ENCODE results near the gene CNOT3. TPM values are rescaled to one million over a fixed set of nuclear protein-coding genes. Genes with fewer than 3 reads are reported as not detected.

Gene CNOT3
- total RNA-seq, 1 donor from 2014 or later, result 17.7 TPM

GRCh38 chr19:54199401-54199800 is 61.8 kb downstream of the CNOT3 start:
- Histone ChIP-seq H3K9me3 (no peaks in the 10 kb centered on the region), H3K27me3 (no peaks in the 10 kb centered on the region), H3K27ac (no peak overlapping the region), H3K36me3 (peaks cover 0 to 35% of the 10 kb centered on the region in 2 donors), H3K4me3 (no peak overlapping the region), H3K4me1 (peaks cover 39% of the 10 kb centered on the region)
- intact Hi-C loops (cut with DNase I), result no loop called here
- no peak for DNase-seq (ENCODE audit: extremely low spot score in 2 of 2)
- TF ChIP-seq POLR2AphosphoS5 (IDR thresholded peaks at IDR 0.05; ENCODE audit: insufficient read depth in 1 of 2, low read depth in 1 of 2) (no peak), CTCF (IDR thresholded peaks at IDR 0.05) (no peak), POLR2A (IDR thresholded peaks at IDR 0.05) (no peak)

- H3K27me3 ChIP-seq, result no peaks in the 10 kb centered on the region
- peaks cover 54% of the 10 kb centered on the region for H3K4me1 ChIP-seq
- H3K27ac ChIP-seq, result peak overlapping the region; percentile 91
- H3K36me3 ChIP-seq, result peaks cover 0 to 47% of the 10 kb centered on the region in 2 donors
- H3K4me3 ChIP-seq, result peak overlapping the region; percentile 60 to 87
- TF ChIP-seq POLR2AphosphoS5 (IDR thresholded peaks at IDR 0.05; ENCODE audit: insufficient read depth in 1 of 2, low read depth in 1 of 2) (no peak), CTCF (IDR thresholded peaks at IDR 0.05) (no peak), POLR2A (IDR thresholded peaks at IDR 0.05) (no peak)
- H3K9me3 ChIP-seq, result no peaks in the 10 kb centered on the region
- no peak for DNase-seq (ENCODE audit: extremely low spot score in 2 of 2)
- intact Hi-C loops (cut with DNase I), result no loop called here
These were observed 63.7 kb downstream of the CNOT3 start for GRCh38 chr19:54201172-54201701.

GRCh38 chr19:54201980-54202379 is 64.4 kb downstream of the CNOT3 start:
- Histone ChIP-seq H3K9me3 (no peaks in the 10 kb centered on the region), H3K27ac (no peak overlapping the region), H3K4me3 (peak overlapping the region; percentile 60 to 87), H3K4me1 (peaks cover 61% of the 10 kb centered on the region), H3K27me3 (no peaks in the 10 kb centered on the region), H3K36me3 (peaks cover 0 to 54% of the 10 kb centered on the region in 2 donors)
- intact Hi-C loops (cut with DNase I), result no loop called here
- no peak for DNase-seq (ENCODE audit: extremely low spot score in 2 of 2)
- TF ChIP-seq POLR2A (IDR thresholded peaks at IDR 0.05), result no peak
- TF ChIP-seq CTCF (IDR thresholded peaks at IDR 0.05), result no peak
- TF ChIP-seq POLR2AphosphoS5 (IDR thresholded peaks at IDR 0.05; ENCODE audit: insufficient read depth in 1 of 2, low read depth in 1 of 2), result no peak

DNA sequence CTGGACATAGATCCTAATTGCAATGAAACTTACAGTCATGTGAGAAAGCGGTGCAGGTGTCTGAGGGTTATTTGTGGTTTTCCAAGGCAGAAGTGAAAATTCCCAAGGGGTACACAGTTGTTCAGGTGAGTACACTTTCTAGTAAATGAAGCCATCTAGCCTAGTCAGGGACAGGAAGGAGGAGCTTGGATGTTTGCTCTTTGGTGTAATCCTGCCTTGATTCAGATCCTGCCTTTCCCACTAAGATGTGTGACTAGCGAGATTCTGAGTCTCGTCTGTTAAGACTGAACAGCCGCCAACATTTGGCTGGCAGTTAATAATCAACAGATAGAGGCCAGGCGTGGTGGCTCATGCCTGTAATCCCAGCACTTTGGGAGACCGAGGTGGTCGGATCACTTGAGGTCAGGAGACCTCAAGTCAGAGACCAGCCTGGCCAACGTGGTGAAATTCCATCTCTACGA is 65.6 kb downstream of the CNOT3 start:
- Histone ChIP-seq H3K36me3 (peaks cover 0 to 66% of the 10 kb centered on the region in 2 donors), H3K9me3 (no peaks in the 10 kb centered on the region), H3K4me1 (peaks cover 61% of the 10 kb centered on the region), H3K27me3 (no peaks in the 10 kb centered on the region), H3K4me3 (no peak overlapping the region), H3K27ac (no peak overlapping the region)
- DNase-seq (ENCODE audit: extremely low spot score in 2 of 2), result no peak
- TF ChIP-seq POLR2A (IDR thresholded peaks at IDR 0.05) (no peak), POLR2AphosphoS5 (IDR thresholded peaks at IDR 0.05; ENCODE audit: insufficient read depth in 1 of 2, low read depth in 1 of 2) (no peak), CTCF (IDR thresholded peaks at IDR 0.05) (no peak)
- intact Hi-C loops (cut with DNase I), result no loop called here

DNA sequence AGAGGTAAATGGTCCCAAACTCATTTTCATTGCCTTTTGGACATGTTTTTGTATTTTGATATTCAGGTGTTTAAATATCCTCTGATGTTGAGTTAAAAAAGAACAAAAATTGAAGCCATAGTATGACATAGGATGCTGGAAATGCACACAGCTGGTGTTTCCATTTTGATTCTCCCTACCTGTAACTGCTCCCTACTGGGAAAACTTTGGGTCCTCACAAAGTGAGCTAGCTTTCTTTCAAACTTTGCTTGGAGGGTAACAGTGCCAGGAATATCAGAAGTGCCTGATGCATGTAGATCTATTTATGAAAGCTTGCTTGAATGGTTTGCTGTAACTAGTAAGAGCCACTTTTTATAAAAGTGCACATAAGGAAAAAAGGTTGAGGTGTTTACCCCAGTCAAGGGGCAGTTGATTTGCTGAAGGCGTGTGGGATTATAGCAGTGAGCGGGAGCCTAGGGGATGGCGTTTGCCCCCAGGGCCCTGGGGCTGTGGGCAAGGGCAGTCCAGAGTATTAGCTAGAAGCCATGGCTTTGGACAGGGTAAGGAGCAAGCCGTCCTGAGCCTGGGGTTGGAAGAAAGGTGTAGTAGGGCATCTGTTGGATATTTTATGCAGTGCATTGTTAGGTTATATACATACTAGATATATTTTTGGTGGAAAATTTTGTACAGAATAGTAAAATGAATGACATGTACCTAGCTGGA is 67.4 kb downstream of the CNOT3 start:
- TF ChIP-seq POLR2A (IDR thresholded peaks at IDR 0.05) (no peak), CTCF (IDR thresholded peaks at IDR 0.05) (no peak), POLR2AphosphoS5 (IDR thresholded peaks at IDR 0.05; ENCODE audit: insufficient read depth in 1 of 2, low read depth in 1 of 2) (no peak)
- Histone ChIP-seq H3K27me3 (no peaks in the 10 kb centered on the region), H3K4me1 (peaks cover 74% of the 10 kb centered on the region), H3K9me3 (no peaks in the 10 kb centered on the region), H3K27ac (no peak overlapping the region), H3K36me3 (peaks cover 0 to 68% of the 10 kb centered on the region in 2 donors), H3K4me3 (no peak overlapping the region)
- intact Hi-C loops (cut with DNase I), result no loop called here
- DNase-seq (ENCODE audit: extremely low spot score in 2 of 2), result no peak

Measured in vagina (tissue), 2 donors.